NCI-H146 treated with DMSO at 0.1 percent for 48 hours (cell line): ENCODE data around the gene ASTN2.

Source experiments
- DNase-seq: peaks from one replicate; lab custom pipeline; 2025; ENCODE audit not compliant: unreplicated experiment; lab: John Stamatoyannopoulos, UW

Gene ASTN2

DNA sequence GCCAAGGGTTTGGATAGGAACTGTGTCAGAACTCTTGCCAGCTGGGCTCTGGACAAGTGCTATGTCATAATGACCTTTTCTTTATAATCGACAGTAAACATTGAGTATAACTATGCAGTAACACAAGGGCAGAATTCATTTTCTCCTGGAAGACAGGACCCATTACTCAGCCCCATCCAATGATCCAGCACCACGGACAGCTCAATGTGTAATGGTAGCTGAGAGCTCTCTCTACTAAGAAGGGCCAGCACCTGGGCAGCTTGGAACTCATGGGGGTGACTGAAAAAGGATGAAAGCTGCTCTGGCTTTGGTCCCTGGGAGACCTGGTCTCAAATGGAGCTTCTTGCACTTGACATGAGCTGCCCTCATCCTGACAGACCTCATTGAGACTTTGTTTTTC is 380.0 kb downstream of the ASTN2 start:
- DNase-seq = no peak

DNA sequence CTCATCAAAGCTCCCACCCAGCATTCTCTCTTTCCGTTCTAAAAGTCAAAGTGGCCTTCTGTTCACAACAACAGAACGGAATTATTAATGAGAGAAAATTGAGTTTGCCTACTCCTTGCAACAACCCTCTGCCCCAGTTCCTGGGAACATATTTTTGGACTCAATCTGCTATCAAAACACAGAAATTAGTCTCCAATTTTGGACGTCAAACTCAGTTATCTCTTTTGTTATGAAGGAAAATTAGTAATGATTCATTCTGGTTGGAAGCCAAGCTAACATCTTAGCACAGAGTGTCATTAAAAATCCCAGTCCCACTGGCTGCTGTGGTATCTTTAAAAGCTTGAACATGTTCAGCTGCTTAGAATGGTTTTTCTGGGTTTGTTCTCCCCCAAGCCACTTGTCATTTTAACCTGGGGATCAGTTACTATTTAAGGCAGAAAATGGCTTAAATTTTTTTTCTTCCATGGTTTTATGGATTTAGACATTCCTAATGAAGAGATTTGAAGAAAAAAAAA is 384.5 kb downstream of the ASTN2 start:
- DNase-seq = no peak

DNA sequence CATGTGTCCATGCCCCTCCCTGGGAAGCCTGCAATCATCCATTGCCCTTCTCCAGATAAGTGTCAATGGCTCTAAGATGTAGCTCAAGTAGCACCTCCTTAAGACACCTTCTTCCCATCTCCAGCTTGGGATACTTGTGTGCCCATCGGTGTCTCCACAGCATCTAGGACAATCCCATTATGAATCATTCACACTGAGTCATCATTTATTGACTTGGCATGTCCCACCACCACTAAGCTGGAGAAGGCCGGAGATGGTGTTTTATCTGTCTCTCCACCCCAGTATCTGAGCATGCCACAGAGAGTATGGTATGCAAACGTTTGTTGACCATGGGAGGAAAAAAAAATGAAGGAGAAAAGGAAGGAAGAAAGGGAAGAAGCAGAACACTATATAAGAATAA is 385.5 kb downstream of the ASTN2 start:
- no peak for DNase-seq

DNA sequence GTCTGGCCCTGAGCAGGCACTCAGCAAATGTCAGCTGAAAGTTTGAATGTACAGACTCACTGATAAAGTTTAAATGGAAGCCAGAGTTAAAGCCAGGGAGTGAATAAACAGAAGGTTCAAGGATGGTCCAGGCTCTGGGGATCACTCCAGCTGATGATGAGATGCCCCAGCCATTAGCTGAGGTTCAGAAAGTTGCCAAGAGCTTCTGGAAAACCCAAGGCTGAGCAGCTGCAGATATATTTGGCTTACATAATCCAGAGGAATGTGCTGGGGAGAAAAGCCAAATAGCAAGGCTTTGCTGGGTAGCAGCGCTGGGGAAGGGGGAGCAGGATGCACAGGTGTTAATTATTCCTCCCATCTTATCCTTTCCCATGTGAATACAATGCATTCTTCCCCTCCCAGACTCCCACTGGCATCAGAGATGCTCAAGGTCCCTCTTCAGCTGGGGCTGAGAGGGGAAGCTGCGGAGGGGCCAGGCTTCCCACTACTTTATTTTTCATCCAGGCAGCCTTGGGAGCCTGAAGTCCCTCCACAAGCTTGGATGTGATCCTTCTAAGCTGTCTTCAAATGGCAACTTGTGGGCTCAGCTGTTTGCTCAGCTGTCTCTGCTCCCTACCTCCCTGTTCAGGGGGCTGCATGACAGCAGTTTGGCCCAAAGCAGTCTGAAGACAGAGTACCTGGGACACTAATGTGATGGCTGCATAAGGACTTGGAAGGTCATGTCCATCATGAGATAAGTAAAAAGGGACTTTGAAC is 386.6 kb downstream of the ASTN2 start:
- DNase-seq = no peak

DNA sequence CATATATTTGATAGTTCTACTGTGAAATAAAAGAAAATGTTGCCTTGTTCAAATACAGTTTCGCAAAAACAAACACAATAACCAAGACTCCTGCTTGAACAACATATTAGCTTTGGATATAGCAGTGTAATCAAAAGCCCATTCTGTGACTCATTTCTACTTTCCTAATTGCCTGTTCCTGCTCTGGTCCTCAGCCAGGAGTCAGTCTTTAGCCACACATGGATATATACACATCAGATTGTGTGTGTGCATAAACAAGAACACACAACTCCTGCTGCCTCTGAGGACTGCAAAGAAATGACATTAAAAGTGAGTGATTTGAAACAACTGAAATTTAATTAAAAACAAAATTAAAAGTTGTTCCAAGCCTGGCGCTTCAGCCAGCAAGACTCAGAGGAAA is 393.0 kb downstream of the ASTN2 start:
- DNase-seq = no peak

DNA sequence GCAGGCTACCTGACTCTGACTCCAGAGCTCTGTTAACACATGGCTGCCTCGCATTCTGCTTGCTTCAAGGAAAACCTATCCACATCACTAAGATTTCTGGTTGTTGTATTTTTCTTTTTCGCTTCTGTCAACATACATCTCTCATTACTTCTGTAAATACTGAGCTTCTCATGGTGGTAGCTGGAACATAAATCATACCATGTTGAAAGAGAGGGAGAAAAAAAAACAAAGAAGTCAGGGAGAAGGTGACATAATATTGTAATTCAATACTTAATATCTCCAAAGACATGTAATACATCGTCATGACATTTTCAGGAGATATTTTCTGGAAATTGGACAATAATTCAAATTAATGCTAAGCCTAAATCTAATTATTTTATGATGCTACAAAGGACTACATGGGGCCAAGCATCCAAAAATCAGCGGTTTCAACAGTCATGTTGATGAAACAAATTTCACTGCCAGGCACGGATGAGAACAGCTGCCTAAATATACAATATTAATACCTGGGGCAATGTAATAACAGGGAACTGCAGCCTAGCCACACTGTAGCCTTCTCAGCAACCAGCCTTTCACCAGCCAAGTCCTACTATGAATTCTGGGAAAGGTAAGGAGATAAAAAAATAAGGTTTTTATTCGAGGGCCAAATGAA is 395.8 kb downstream of the ASTN2 start:
- DNase-seq = no peak

DNA sequence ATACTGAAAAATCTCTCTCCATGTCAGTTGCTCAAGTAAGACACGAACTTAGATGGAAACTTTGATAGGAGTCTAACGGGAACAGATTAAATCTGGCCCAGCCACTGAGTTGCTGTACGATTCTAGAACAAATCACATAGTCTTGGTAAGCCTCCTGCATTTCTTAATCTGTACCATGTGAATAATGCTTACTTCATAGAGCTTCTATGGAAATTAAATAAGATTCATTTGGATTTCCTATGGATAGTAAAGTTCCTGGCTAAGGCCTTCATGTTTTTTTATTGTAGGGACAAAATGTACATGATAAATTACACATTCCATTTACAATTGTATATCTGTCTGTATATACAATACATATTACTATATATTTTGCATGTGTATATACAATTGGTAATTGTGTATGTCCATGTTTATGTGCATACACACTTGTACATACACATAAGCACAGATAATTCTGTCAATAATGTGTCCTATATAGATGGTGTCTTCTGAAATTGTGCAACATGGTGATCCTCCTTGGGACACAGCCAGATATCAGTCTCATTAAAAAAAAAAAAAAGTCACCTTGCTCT is 397.4 kb downstream of the ASTN2 start:
- no peak for DNase-seq

DNA sequence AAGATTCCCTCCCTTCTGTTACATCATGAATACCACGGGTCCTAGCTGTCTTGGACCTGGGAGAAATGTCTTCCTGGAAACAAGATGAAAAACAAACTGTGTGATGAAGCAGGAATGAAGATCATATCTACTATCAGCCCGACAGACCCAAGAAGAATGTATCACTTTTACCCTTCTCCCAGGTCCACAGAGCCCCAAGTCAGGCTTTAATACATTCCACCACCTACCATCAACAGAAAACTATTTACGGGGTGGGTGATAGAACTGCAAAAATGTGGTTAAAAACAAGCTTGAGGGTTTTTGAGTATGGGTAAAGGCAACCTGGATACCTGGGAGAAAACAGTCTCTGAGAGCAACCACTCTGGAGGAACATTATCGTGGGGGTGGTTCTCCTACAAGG is 400.8 kb downstream of the ASTN2 start:
- no peak for DNase-seq

DNA sequence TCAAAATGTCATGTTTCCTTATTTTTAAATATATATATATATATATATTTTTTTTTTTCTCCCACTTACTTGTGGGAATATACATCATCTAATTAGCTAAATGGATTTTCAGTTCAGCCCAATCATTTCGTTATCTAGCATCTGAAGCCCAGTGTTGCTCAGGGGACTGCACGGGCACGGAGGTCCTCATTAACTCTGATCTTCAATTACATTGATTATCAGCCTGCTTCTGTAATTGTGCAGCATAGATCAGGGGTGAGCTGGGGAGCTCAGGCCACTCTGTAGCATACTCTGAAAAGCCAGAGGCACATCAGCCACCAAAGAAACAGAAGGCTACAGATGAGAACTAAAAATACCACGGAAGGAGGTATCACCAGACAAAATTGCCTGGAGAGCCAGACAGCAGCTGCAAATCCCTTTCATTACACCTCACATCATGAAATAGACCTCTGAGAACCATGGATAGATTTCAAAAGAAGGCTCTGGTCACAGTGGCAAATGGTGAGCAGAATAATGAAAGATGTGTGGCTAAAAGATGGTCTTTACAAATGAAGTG is 401.3 kb downstream of the ASTN2 start:
- DNase-seq = no peak

DNA sequence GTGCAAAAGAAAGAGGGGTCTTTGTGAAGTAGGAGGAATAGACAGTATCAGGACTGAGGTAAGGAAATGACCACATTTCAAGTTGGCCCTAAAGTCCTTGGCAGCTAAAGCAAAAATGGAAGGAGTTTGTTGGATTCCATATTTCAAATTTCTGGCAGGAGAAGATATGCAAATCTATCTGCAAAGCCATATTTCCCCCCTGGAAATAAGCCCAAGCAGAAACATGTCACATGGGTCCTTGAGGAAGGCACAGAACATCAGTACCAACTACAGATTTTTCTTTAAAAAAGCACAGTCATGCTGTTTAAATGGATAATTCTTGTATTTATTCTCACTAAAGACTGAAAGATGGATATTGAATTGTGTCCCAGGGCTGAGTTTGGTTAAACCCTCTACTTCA is 404.8 kb downstream of the ASTN2 start:
- no peak for DNase-seq

DNA sequence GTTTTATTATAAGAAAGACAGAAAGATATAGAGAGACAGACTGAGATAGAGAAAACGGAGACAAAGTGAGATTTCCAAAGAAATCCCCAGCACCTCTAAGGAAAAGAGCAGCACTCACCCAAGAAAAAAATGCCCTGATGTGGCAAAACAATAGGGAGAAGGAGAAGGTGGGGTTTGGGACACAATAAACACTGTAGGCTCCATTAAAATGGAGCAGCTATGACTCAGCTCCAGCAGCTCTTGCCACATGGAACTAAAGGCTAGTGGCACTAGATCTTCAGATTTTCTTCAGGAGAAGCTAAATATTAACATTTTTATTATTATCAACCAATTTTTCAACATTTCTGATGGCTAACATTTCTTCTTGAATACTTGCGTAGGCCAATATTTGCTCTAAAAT is 406.0 kb downstream of the ASTN2 start:
- DNase-seq = no peak

DNA sequence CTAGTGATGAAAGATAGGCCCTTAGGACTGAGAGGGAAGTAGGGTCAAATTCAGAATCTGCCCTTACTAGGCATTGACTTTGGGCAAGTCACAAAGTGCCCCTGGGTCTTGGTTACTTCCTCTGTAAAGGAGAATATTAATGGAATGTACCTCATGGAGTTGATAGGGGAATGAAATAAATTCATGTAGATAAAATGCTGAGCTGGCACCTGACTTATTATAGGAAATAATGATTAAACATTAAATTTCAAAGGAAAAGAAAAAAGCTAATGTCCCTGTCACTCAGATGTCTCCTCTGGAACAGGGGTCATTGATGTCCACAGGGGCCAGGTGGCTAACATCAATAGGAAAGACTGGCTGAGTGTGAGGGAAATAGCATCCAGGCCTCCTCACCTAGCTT is 406.4 kb downstream of the ASTN2 start:
- DNase-seq = no peak

DNA sequence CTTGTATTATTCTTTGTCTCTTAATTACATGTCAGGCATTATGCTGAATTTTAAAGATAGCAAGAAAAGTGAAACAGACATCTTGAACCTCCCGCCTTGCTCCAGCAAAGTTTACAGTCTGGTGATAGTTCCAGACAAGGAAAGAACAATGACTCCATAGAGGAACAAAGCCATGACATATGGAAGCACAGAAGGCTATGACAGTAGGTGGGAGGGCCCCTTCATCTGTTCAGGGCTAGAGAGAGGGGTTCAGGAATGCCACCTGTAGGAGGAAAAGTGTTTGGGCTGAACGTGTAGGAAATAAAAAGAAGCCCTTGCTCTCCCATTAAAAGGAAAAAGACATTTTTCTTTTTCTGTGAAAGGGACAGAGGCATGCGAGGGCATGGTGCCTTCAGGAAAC is 412.2 kb downstream of the ASTN2 start:
- DNase-seq = no peak

DNA sequence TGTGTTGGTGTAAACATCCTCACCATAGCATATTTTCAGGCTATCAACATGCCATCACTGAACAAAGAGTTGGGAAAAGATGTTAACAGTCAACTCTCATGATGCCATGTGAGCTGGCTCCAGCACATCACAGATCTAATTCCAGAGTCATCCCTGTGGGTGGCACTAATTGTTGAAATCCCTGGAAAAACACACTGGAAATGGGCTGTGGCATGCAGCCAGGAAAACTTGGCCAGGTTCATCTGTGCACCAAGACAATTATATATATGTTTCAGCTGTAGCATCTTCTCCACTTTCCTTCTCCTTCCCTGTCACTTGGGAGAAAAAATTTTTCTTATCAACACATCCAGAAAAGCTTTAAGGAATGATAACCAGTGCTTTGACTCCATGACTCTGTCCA is 414.0 kb downstream of the ASTN2 start:
- DNase-seq = no peak

DNA sequence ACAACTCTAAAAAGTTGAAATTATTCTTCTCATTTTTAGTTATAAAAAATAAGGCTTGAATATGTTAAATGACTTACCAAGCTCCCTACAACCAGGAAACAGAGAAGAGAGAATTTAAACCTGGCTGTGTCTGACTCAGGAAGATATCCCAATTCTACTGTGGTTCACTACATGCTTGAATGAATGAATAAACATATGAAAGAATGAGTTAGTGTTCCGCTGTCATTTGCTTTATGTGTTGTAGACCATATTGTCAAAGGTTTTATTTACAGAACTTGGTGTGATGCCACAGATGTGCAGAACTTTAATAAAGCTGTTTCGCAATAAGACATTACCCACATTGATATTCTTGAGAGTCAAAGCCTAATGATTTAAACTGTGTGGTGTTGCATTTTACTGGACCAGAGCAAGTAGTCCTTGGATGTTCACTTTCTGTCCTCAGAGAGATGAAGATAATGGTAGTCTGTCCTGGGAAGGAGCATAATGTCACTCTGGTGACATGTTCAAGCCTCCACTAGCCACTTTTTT is 414.6 kb downstream of the ASTN2 start:
- no peak for DNase-seq

DNA sequence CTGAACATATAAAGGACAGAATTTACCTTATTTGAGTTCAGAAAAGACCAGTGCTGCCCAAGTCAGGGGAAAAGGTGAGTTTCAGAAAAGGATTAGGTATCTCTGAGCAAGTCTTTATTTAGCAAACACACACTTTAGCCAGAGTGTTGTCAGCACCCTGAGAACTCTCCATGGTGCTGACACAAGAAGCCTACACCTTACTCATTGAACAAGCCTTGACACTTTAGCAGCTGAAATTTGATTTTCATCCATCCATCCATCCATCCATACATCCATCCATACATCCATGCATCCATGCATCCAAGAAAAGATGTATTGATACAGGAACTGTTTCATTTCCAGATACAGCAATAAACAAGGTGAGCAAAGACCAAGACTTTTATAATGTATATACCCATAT is 416.6 kb downstream of the ASTN2 start:
- DNase-seq = no peak

DNA sequence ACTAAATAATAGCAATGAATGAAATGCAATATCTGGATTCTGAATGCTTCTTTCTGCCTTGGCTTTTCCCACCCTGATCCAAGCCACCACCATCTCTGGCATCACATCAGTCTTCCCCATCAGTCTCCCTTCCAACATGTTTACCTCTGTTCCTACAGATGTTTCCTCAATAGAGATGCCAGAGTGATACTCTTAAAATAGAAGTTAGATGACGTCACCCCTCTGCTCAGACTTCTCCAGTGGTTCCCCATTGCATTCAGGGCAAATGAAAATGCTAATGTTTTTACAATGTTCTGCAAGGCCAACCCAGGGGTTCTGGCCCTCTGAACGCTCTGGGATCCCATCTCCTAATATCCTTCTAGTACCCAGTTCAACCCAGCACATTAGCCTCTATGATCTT is 422.0 kb downstream of the ASTN2 start:
- DNase-seq = no peak

DNA sequence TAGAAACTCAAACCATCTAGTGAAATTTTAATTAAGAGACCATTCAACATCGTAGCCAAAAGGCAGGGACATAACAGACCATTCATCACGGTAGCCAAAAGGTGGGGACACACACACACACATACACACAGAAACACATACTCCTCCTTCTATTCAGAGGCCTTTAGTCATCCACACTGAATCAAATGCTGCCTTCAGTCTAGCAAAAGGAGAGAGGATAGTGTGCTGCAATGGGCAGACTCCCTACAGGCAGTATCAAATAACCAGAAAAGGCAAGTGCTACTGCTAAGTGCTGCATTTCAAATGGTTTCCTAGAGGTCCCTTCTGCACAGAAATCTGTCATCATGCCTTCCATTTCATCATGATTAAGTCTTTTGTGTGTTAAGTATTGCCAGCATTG is 423.8 kb downstream of the ASTN2 start:
- DNase-seq = no peak

DNA sequence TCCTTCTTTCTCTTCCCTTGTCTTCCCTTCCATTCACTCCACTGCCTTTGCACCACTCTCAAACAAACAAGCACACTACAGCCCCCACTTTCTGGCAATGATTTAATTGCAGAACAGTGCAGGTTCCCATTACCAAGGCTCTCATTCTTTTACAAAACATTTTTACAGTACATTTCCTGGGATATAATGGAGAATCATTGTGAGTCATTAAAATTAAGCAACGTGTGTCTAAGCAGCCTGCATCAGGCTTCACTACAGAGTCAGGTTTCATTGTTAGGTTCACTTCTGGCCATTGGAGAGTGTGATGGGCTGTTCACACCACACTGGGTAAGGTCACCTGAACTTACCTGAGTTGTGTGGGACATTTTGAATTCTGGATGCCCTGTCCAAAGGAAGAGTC is 424.3 kb downstream of the ASTN2 start:
- DNase-seq = no peak

DNA sequence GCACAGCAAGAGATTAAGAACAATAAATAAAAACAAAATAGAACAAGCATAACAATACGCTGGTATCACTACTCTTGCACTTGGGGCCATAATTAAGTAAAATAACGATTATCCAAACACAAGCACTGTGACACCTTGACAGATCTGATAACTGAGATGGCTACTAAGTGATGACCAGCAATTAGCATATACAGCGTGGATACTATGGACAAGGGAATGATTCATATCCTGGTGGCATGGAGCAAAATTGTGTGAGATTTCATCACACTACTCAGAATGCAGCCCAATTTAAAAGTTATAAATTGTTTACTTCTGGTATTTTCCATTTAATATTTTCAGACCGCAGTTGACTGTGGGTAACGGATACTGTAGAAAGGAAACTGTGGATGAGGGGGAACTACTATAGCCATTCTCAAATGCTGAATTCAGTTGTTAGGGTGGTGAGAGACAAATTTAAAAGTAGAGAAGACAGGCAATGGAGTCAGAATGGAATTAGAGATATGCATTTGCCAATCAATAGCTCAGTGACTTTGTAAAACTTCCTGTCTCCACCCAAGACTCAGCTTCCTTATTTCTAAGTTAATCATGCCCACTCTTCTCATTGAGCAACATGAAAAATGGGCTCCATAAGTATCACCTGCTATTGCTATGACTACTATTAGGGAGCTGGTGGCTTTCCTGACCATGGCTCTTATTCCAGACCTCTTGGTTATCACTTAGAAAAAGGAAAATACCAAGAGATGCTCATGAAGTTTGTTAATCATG is 427.0 kb downstream of the ASTN2 start:
- DNase-seq = no peak

DNA sequence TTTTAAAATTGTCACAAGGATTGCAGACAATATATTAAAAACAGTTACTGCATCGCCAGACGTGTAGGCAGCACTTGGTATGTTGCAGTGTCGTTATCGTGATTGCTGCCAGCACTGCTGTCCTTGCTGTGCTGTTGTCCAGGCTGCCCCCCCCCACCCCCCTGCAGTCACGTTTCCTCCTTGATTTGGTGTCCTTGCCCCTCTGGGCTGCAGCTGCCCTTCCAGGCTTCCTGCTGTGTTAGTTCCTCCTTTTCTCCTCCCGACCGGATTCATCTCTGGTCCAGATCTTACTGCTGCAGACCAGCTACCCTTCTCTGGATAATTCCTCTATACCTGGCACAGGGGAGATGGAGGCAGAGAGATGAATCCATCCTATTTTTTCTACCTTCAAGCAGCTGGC is 428.8 kb downstream of the ASTN2 start:
- DNase-seq = no peak
